Endometrium (tissue), 2 donors: Measurements from ENCODE around the gene NCCRP1.

Experiments
- FAIRE-seq: peaks from 2 replicates; lab custom pipeline; 2012; peaks lifted over from hg19 to GRCh38; lab: Jason Lieb, UNC
- donor health status: control.
- donor health status: control.

NCCRP1 gene, protein sequence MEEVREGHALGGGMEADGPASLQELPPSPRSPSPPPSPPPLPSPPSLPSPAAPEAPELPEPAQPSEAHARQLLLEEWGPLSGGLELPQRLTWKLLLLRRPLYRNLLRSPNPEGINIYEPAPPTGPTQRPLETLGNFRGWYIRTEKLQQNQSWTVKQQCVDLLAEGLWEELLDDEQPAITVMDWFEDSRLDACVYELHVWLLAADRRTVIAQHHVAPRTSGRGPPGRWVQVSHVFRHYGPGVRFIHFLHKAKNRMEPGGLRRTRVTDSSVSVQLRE

DNA sequence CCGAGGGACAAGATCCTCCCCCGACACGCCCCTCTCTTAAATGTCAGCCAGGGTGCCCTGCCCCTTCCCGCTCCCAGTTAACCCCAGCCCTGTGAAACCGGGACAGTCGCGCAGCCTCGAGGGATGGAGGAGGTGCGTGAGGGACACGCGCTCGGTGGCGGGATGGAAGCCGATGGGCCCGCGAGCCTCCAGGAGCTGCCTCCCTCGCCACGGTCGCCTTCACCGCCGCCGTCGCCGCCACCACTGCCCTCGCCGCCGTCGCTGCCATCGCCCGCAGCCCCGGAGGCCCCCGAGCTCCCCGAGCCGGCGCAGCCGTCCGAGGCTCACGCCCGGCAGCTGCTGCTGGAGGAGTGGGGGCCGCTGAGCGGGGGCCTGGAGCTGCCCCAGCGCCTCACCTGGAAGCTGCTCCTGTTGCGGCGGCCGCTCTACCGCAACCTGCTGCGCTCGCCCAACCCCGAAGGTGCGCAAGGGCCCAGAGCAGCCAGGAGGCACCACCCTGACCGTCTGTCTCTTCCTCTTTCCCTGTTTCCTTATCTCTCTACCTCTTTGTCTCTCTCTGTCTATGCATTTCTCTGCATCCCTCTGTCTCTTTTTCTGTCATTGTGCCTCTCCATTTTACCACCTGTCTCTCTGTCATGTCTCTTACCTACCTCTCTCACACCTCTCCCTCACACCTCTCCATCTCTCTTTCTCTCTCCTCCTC lies at the start of gene NCCRP1:
Gene NCCRP1, plus strand, starts transcription at position 105 of the 703 bp plus-strand sequence. Its CDS starts 19 bp downstream, at position 124.
- no peak for FAIRE-seq

DNA sequence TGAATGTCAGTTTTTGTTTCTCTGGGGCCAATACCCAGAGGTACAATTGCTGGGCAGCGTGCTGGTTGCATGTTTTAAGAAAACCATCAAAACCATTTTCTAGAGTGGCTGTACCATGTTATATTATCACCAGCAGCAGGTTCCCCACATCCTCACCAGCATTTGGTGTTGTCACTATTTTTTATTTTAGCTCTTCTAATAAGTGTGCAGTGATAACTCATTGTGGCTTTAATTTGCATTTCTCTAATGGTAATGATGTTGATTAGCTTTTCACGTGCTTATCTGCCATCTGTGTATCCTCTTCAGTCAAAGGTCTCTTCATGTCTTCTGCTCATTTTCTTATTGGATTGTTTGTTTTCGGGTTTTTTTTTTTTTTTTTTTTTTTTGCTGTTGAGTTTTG lies 49.3 kb upstream of the NCCRP1 start:
- FAIRE-seq = no peak

DNA sequence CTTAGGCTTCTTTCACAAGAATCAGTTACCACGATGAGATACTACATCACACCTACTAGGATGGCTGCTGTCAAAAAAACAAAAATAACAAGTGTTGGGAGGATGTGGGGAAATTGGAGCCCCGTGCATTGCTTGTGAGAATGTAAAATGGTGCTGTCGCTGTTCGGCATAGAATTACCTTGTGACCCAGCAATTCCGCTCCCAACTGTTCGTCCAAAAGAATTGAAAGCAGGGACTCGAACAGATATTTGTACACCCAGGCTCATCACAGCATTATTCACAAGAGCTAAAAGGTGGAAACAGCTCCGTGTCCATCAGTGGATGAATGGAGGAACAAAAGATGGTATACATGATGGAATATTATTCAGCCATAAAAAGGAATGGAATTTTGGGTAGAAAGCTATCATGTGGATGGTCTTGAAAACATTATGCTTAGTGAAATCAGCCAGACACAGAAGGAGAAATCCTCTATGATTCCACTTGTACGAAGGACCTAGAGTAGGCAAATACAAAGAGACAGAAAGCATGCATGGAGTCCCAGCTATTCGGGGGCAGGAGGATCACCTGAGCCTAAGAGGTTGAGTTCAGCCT lies 47.7 kb upstream of the NCCRP1 start:
- FAIRE-seq = no peak

DNA sequence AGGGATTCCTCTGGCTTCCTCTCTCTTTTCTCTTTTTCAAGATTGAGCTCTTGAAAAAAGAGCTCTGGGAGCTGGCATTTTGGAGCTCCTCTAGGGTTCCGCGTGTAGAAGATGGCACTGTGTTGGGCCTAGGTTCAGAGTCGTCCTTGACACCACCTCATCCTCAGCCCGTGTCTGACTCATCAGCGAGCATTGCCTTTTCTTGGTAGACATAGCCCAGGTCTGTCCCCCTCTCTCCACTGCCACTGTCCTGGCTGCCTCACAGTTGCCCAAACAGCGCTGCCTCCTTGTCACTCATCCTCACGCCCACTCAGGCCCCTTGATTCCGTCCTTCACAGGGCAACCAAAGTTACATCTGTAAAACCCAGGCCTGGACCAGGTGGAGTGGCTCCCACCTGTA lies 46.5 kb upstream of the NCCRP1 start:
- FAIRE-seq = no peak

DNA sequence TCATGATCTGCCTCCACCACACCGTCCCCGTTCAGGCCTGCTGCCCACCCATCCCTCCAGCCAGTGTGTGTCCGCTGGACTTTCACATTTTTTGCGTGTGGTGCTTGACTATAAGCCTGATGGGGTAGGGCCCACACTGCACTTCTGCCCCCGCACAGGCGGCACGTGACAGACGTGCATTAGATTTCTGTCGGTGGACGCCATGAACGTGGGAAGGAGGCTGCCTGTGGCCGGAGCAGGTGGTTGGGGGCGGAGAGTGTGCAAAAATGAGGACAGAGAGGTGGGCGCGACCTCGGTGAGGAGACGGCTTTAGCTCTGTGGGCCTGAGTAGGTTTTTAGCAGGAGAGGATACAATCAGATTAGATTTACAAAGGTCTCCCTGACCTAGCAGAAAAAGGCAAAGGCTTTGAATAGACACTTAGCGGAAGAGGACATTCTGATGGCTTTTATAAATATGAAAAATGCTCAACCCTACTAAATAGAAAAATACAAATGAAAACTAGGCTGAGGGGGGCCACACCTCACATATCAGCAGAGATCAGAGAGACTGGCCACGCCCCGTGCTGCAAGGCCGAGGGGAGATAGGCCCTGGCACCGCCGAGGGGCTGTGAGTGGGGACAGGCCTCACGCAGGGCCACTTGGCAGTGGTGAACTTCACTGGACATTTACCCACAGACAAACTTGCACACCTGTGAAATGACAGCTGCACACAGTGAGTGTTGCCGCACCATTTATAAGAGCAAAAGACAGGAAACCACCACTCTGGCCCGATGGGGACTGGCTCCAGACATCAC lies 45.8 kb upstream of the NCCRP1 start:
- FAIRE-seq = no peak

- no peak for FAIRE-seq
Observed at GRCh38 chr19:39152066-39152465, 44.7 kb upstream of the NCCRP1 start.

DNA sequence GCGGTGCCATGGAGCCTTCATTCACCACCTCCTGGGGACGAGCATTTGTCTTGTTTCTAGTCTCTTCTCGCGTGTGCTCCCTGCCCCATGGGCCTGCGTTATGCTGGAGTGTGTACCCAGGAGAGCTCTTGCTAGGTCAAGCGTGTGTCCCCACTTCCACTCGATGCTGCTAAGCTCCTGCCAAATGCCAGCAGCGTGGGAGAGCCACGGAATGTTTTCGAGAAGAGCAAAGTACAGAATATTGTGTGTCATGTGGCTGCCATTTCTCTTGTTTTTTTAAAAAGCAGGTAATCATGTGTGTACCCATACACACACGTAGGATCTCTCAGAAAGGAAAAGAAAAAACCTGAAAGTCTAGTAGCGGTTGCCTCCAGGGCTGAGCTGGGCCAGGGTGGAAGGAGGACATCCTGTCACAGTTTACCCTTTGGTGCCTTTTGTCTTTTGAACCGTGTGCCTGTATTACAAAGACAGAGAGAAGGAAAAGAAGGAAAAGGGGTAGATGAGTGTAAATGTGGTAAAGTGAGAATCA lies 42.6 kb upstream of the NCCRP1 start:
- FAIRE-seq = no peak

DNA sequence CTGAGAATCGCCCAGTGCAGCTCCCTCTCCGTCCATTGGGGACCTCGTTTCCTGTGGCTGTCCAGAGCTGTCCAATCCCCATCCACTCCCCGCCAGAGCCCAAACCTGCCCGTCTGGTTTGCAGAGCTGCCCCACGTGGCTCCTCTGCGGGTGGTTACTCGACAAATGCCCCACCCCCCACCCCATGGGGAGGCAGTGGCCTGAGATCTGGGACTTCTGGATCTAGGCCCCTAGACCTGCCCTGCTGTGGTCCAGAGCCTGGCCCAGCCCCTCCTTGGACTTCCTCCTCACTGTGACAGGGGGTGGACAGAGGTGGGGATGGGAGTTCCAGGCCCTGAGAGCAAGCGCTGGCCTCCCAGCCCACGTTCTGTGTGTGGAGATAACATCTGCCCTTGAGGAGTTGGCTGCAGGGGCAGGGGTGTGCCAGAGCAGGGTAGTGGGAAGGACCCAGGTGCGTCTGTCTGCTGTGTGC lies 42.1 kb upstream of the NCCRP1 start:
- FAIRE-seq = no peak

DNA sequence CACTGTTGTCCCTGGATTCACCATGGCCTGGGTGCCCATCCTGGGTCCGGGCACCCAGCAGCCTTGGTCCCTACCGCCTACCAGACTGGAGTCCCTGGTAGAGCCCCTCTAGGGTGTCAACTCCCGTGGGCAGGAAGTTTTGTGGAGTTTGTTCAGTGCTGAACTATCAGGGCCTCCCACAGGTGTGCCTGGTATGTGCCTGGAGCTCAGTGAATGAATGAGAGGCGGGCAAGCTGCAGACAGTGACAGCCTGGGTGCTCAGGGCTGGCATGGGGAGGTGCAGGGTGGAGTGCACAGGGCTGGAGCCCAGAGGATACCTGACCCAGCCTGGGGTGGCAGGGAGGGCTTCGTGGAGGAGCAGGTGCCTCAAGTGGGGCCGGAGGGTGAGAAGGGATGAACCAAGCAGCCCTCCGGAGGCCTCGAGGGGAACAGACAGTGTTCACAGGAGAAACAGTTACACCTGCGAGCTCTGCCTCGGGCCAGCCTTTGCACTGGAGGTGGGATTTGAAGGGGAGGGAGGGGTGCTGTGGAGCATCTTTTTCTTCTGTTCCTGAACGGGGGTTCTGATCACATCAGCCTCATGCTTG lies 41.6 kb upstream of the NCCRP1 start:
- no peak for FAIRE-seq

GRCh38 chr19:39155741-39156140 lies 41.0 kb upstream of the NCCRP1 start:
- no peak for FAIRE-seq

DNA sequence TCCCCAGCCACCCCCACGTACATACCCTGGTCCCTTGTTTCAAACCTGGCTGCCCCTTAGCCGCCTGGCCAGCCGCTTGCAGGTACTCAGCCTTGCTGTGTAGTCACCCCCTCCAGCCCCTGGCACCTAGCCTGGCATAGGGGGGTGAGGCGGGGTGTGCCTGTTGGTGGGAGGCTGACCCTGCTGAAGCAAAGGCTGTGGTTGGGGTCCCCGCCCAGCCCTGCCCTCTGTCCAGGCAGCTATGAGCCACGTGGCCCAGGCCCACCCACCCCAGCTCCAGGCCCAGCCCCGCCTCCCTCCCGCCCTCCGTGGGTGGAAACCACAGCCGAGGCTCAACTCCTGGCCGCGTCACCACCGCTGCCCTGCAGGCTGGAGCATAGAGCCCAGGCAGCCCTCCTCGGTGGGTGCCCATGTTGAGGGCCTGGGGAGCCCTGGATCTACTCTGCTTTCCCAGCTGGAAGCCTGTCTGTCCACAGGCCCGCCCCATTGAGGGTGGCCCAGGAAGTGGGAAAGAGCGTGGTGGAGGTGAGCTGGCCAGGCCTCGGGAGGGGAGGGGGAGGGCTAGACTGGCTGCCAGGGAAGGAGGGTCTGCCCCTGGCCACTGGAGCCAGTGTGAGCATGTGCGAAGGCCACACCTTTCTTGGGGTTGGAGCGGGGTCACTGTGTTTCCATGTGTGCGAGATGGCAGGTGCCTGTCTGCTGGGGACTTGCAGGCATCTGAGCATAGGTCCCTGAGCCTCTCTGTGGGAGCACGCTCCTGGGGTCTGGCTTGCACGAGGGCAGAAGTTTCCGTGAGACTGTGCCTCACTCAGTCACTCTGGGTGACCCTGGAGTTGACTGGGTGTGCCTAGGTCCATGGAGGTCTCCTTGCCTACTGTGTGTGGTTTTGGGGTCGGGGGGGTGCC lies 40.2 kb upstream of the NCCRP1 start:
- no peak for FAIRE-seq

DNA sequence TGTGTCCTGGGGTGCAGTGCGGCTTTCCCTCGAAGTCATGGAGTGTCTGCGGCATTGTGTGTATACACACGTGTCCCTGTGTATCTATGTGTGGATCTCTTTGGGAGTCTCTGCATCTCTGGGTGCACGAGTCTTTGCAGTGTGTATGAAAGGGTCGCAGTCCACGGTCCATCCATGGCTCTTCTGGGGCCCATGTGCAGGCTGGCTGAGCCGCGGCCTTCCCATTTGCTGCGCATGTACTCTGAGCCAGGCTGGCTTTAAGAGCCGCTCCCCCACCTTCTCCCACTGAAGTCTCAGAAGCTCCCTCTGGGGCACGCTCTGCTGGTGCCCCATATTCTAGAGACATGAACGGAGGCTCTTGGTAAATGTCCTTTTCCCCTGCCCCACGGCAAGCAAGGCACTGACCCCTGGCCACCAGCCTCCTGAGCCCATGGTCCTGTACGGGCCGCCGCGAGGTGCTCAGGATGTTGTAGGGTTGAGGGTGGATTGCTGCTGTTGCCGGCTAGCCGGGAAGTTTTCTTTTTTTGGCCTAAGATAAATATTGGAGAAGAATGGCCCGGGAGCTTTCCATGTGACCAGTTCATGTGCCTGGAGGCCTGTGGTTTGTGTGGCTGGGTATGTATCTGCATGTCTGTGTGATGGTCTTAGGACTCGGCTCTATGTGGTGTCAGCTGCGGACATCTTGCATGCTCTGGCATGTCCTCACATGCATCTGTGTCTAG lies 39.3 kb upstream of the NCCRP1 start:
- FAIRE-seq = no peak

DNA sequence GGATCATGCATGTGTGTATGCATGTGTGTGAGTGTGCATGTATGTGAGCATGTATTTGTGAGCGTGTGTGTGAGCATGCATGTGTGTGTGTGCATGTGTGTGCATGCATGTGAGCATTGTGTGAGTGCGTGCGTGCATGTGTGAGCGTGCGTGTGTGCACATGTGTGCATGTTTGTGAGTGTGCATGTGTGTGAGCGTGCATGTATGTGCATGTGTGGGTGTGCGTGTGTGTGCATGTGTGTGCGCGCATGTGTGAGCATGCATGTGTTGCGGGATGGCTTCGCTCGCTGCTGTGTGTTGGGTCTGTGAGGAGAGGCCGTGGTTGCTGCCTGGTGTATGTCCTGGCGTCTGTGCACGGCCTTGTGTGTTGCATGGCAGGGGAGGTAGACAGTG lies 38.8 kb upstream of the NCCRP1 start:
- FAIRE-seq = no peak

- no peak for FAIRE-seq
Observed at GRCh38 chr19:39158646-39159260, 38.0 kb upstream of the NCCRP1 start.

GRCh38 chr19:39160523-39160861 lies 36.3 kb upstream of the NCCRP1 start:
- no peak for FAIRE-seq

DNA sequence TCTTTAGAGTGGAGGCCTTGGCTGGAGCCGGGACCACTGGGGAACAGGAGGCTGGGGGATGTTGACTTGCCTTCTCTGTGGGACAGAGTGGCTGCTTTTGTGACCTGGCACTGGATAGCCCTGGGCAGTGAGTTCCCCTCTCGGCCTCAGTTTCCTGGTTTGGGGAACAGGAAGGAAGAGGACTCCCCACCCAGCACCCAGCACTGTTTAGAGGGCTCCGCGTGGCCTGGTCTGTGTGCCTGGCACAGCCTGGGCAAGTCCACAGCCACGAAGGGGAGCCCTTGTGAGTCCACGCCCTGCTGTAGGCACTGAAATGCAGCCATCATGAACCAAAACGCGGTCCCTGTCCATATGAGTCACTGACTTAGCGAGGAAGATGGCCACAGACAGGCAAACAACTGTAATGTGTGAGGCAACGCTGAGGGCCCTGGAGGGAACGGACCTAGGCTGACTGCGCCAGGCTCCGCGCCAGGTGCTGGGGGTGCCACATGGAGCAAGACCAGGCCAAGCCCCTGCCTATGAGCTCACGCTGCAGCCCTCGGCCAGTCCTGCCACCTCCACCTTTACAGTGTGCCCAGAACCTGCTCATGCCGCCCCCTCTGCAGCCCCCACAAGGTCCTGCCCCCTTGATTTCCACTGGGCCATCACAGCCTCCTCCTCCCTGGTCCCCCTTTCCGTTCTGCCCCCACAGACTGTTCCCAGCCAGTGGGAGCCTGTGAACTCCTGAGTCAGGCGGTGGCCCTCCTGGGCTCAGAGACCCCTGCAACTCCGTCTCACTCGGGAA lies 35.7 kb upstream of the NCCRP1 start:
- FAIRE-seq = no peak

DNA sequence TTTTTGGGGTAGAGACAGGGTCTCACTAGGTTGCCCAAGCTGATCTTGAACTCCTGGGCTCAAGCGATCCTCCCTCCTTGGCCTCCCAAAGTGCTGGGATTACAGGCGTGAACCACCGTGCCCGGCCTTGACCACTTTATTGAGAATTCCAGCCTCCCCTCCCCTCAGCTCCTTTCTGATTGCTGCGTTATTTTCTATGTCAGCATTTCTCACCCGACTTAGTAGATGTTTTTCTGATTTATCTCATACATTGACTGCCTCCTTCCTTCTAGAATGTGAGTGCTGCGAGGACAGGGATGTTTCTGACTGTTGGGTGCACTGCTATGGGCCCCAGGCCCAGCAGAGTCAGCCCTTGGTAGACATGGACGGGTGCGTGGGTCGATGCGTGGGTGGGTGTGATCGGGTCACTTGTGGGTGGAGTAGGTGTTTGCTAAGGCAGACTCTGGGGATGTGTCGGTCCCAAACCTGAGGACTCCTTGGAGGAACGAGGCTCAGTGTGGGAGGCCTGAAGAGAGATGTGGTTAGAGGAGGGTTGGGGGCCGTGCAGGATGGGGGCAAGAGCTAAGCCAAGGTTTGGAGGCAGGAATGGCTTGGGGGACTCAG lies 34.2 kb upstream of the NCCRP1 start:
- FAIRE-seq = no peak

- no peak for FAIRE-seq
Observed at GRCh38 chr19:39163621-39164020, 33.1 kb upstream of the NCCRP1 start.

DNA sequence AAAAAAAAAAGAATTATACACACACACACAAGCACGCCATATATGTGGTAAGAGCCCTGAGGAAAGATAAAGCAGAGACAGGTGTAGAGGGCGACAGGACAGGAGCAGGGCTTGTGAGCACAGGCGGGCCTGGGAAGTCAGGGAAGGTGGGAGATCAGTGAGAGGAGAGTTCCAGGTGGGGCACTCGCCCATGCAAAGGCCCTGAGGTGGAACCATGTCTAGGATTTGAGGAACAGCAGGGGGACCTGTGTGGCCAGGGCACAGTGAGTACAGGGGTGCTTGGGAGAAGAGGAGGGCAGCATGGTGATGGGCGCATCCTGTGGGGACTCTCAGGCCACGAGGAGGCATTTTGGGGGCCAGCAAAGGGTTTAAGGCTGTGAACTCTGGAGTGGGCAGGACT lies 32.5 kb upstream of the NCCRP1 start:
- FAIRE-seq = no peak
